Epithelial cell of proximal tubule (primary cell): ENCODE data around the gene AAMDC. TPM values are rescaled to one million over a fixed set of nuclear protein-coding genes. Genes with fewer than 3 reads are reported as not detected.
A peak's percentile ranks its signal among the peaks of the same experiment; 100 is the strongest.
"Not testable (repeated sequence)": the region's sequence is repeated elsewhere in the genome, so short reads cannot be mapped to it uniquely, and the experiment has no call there.

Source experiments
- DNase-seq: peaks from one replicate; pipeline ENCODE4 v3.0.0-alpha.2; 2011; ENCODE audit warnings: low read depth
- H3K4me3 ChIP-seq: 2 replicates; pipeline ENCODE4 v1.5.1; 2011; ENCODE audit warnings: low read depth, mild to moderate bottlenecking, low read length
- CTCF ChIP-seq: conservative IDR thresholded peaks from 2 replicates; pipeline ENCODE4 v1.5.1; 2012; ENCODE audit warnings: low read depth, mild to moderate bottlenecking, low read length
- total RNA-seq: library from RNA; depleted of rRNA; stranded (reverse); fragments of >200 nt; gene quantifications from 2 replicates; pipeline ENCODE4 v1.2.3, GENCODE V29; 2015

The AAMDC gene
- total RNA-seq, 1 donor from 2014 or later = 19.3 TPM

GRCh38 chr11:77908835-77909234, 87.9 kb downstream of the AAMDC start:
- no peak for TF ChIP-seq CTCF
- H3K4me3 ChIP-seq = no peak overlapping the region
- no peak for DNase-seq

- no peak for TF ChIP-seq CTCF
- no peak for DNase-seq
- no peak overlapping the region for H3K4me3 ChIP-seq
Observed at GRCh38 chr11:77909277-77909676, 88.3 kb downstream of the AAMDC start.

GRCh38 chr11:77910828-77911227, 89.9 kb downstream of the AAMDC start:
- not testable (repeated sequence) for DNase-seq

GRCh38 chr11:77913608-77914306, 92.8 kb downstream of the AAMDC start:
- H3K4me3 ChIP-seq, DNase-seq: not testable (repeated sequence)

More at GRCh38 chr11:77910828-77911227, 89.9 kb downstream of the AAMDC start:
- not testable (repeated sequence) for H3K4me3 ChIP-seq

- peak; percentile 6 for DNase-seq
- H3K4me3 ChIP-seq = not testable (repeated sequence)
Observed at GRCh38 chr11:77914307-77914791, 93.4 kb downstream of the AAMDC start.

- DNase-seq, H3K4me3 ChIP-seq: not testable (repeated sequence)
Observed at GRCh38 chr11:77917713-77918112, 96.8 kb downstream of the AAMDC start.

Other genes starting within 250 kb of the AAMDC start
- 0.58 and 1.0 TPM in 2 replicates for gene AQP11, start 231.2 kb upstream of the AAMDC start, total RNA-seq
- 112 and 162 TPM in 2 replicates for gene CLNS1A, start 183.3 kb upstream of the AAMDC start, total RNA-seq
- 13.6 and 46.7 TPM in 2 replicates for gene RSF1, start 422 bp upstream of the AAMDC start, total RNA-seq
- gene INTS4, start 173.5 kb downstream of the AAMDC start, total RNA-seq = 15.3 and 24.5 TPM in 2 replicates
- 8.5 and 26.8 TPM in 2 replicates for gene KCTD14, start 202.1 kb downstream of the AAMDC start, total RNA-seq
- not detected in 2 replicates for gene THRSP, start 242.7 kb downstream of the AAMDC start, total RNA-seq